H1 (cell line): ENCODE results near the gene NRXN3. TPM values are rescaled to one million over a fixed set of nuclear protein-coding genes. Genes with fewer than 3 reads are reported as not detected.

Experiments used
- CHD7 ChIP-seq: fragments of 300-600 bp; sonication (generic); IDR thresholded peaks from 2 replicates; pipeline ENCODE4 v1.7.1; 2012; ENCODE audit warnings: low read length, moderate library complexity, mild to moderate bottlenecking, inconsistent platforms; ENCODE audit not compliant: insufficient replicate concordance
- E2F6 ChIP-seq: IDR thresholded peaks from 2 replicates; pipeline ENCODE4 v1.6.1; 2012; ENCODE audit warnings: inconsistent platforms
- HDAC2 ChIP-seq, 2 experiments: fragments of 300-600 bp in 1 of 2; sonication (generic) in 1 of 2; IDR thresholded peaks; 2 replicates each; pipeline ENCODE4 v1.6.1; 2011 to 2012; ENCODE audit warnings: low read depth in 2 of 2, low read length in 2 of 2, mild to moderate bottlenecking in 2 of 2, moderate library complexity in 2 of 2, borderline replicate concordance in 1 of 2, inconsistent platforms in 1 of 2
- polyA plus RNA-seq, 7 experiments: library from polyadenylated mRNA; depleted of rRNA in 3 of 7; stranded (reverse) in 5 of 7; unstranded in 2 of 7; fragments of >200 nt in 5 of 7; fragments of 200-250 nt in 2 of 7; gene quantifications; 1 replicate in 5 of 7; 2 replicates in 1 of 7; 4 replicates in 1 of 7; pipeline versions ENCODE4 v1.2.1 to v1.2.3, GENCODE V29; 2011 to 2013; ENCODE audit warnings: missing spikeins in 2 of 7, mixed read lengths in 2 of 7
- total RNA-seq: library from RNA; stranded (reverse); fragmentation: NEBNext Ultra II Directional; extraction: Animal tissue kit (Norgen Biotek cat#: 25700); gene quantifications from 2 replicates; pipeline ENCODE4 v1.2.1, GENCODE V29; 2021

NRXN3 gene
- total and polyA plus RNA-seq, 2 of the 8 experiments (the other 6 are each of a cell fraction or from before 2014, with no cell fraction given), result 2.6 to 4.1 TPM

GRCh38 chr14:79246173-79246572 lies 1076.0 kb downstream of the NRXN3 start (continued):
- TF ChIP-seq CHD7 (no peak), E2F6 (no peak), HDAC2 (IDR thresholded peaks at IDR 0.05; ENCODE audit: borderline replicate concordance in 1 of 2, low read depth in 2 of 2, low read length in 2 of 2) (no peak)
